ENCODE data around the gene ADH1A.
"Not testable (repeated sequence)": the region's sequence is repeated elsewhere in the genome, so short reads cannot be mapped to it uniquely, and the experiment has no call there.

ADH1A gene

GRCh38 chr4:99276417-99276816, 14.4 kb downstream of the ADH1A start:
- no peak for DNase-seq

- DNase-seq = no peak
These were observed 14.9 kb downstream of the ADH1A start for GRCh38 chr4:99275885-99276284.

DNA sequence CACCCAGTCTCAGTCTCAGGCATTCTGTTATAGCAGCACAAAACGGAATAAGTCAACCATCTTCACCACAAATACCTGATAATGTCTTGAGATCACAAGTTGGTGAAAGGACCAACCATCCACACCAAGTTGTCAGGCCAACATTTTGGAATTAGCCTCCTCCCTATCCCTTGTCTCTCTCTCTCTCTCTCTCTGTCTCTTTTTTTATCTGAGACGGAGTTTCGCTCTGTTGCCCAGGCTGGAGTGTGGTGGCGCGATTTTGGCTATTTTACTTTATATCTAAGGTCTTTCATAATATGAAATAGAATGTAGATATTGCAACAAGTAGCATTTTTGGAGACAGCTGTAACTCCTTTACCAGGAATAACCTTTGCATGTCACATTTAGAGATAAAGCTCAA, 15.7 kb downstream of the ADH1A start:
- no peak for DNase-seq

- no peak for DNase-seq
These were observed 17.1 kb downstream of the ADH1A start for GRCh38 chr4:99273704-99274103.

DNA sequence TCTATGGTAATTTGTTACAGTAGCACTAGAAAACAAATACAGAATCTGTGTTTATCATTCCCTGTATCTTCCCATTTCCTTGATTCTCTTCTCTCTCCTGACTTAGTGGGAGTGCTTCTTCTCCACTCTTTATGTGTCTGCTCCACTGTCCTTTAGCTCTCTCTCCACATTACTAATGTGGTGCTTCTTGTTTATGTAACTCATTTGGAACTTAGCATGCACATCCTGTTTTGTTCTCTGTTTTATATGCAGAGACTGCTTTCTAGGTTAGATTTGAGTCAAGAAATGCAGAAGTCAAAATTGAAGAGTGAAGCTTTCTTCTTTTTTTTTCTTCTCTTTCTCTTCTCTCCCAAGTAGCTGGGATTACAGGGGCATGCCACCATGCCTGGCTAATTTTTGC, 25.9 kb downstream of the ADH1A start:
- DNase-seq = no peak

DNA sequence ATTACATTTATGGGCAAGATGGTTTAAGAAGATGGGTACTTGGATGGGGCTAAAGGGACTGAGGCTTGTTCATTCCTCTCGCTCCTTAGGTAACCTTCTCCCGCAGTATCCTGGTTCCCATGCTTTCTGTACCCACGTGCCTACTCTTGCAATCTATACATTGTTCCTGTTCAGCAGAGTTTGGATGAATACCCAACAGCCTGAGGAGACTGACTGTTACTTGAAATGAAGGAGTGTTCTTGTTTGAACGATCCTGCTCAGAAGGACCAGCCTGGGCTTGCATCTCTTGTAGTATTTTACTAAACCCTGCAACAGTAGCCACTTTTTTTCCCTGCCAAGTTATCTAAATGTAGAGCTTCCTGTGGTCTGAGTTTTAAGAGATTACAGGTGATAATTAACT, 38.0 kb downstream of the ADH1A start:
- DNase-seq = no peak

DNA sequence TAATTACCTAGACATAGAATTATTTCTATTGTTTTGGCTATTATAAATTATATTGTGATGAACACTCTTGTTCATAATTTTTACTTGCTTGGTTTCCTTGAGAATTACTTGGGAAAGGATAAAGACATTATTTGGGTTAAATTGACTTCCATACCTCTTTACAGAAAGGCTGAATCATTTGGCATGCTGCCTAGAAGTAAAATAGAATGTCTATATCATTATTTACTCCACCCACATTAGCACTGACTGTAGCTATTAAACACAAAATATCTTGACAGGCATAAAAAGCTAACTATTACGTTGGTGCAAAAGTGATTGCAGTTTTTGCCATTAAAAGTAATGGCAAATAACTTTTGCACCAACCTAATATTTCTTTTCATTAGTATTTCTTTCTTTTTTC, 42.1 kb downstream of the ADH1A start:
- no peak for DNase-seq

DNA sequence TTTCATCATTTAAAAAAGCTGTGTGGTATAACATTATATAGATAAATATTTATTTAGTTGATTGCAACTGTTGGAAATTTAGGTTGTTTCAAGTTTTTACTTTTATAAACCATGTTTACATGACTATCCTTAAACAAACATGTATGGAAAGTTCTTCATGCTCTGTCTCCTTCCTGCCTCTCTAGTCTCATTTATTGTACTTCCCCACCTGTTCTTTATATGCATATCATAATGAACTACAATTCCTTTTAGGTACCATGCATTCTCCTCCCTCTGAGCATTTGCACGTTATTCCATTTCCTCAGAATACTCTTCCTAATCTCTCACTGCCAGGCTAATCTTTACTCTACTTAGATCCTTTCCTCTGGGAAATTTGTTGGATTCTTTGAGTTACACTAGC, 54.8 kb downstream of the ADH1A start:
- no peak for DNase-seq

DNA sequence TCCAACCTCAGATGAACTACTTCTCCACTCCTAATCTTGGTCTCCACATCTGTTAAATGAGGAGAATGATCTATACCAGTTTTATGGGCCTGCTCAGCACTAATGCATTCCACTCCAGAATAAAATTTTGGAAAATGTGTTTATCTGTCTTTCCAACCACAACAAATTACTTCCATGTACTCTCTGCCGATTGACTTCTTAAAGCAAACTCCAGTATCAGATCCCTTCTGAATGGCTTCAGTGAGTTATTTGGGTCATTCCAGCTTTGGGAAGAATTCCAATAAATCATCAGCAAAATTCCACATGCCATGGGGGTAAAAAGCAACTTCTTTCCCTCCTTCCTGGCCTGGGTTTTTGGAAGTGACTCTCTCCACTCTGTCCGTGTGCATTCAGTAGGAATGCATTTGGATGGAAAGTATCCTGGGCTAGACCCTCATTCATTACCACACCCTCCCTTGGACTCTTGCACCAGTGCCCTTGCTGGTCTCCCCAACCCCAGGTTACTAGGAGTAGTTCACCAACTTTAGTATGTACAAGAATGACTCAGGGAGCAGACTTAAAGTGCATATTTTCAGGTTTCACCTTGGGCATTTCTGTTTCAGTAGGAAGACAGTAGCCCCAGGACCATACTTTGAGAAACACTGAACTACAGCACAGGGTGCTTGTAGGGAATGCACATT, 56.3 kb downstream of the ADH1A start:
- no peak for DNase-seq

DNA sequence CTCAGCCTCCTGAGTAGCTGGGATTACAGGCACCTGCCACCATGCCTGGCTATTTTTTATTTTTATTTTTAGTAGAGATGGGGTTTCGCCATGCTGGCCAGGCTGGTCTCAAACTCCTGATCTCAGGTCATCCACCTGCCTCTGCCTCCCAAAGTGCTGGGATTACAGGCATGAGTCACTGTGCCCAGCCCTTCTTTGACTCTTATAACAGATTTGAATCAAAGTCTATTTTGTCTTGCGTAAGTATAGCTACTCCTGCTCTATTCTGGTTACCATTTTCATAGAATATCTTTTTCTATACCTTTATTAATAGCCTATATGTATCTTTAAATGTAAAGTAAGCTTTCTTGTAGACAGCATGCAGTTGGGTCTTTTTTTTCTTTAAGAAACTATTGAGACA, 57.4 kb downstream of the ADH1A start:
- DNase-seq = not testable (repeated sequence)

DNA sequence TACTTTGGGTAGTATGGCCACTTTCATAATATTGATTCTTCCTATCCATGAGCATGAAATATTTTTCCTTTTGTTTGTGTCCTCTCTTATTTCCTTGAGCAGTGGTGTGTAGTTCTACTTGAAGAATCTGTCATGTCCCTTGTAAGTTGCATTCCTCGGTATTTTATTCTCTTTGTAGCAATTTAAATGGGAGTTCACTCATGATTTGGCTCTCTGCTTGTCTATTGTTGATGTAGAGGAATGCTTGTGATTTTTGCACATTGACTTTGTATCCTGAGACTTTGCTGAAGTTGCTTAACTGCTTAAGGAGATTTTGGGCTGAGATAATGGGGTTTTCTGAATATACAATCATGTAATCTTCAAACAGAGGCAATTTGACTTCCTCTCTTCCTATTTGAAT, 62.1 kb downstream of the ADH1A start:
- not testable (repeated sequence) for DNase-seq

DNA sequence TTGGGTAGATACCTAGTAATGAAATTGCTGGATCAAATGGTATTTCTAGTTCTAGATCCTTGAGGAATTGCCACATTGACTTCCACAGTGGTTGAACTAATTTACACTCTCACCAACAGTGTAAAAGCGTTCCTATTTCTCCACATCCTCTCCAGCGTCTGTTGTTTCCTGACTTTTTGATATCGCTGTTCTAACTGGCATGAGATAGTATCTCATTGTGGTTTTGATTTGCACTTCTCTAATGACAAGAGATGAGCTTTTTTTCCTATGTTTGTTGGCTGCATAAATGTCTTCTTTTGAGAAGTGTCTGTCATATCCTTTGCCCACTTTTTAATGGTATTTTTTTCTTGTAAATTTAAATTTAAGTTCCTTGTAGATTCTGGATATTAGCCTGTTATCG, 63.1 kb downstream of the ADH1A start:
- DNase-seq = not testable (repeated sequence)
